ENCODE data around the gene MCC. TPM values are rescaled to one million over a fixed set of nuclear protein-coding genes. Genes with fewer than 3 reads are reported as not detected.

Gene MCC
- total RNA-seq, 4 donors from 2014 or later: 17.0 to 24.8 (median 21.0) TPM

DNA sequence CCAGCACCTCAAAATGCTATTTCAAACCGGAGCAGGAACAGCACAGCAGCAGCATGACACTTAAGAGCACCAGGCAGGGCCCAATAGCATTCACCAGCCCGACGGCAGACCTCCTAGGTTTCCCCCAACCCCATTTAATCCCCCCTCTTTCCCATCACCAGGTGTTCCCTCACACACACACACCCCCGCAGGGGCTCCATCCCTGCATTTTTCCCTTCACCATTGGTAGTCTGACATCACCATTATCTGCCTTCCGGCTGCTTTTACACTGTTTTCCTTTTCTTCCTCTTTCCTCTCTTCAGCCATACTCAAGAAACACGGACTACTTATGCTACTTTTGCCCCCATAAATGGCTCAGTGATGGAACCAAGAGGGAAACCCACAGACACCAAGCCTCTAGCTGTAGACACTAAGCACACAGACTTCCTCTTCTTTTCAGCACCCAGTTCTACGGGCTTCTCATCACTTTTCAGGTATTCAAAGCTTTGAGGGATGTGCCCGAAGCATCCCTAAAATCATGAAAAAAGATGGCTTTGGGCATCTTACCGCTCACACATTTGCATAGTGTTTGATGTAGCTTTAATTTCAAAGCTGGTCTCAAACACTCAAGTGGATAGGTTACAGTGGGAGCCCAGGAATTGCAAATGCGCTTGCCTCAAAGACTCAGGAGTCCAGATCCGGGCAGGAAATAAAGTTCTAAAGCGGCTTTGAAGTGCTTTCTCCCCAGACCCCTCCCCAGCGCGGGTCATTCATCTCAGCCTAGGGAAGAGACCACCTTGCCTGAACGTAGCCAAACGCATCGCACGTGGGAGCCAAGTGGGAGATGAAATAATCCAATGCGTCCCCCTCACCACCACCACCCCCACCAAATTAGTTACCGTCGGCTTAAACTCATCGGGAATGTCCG is 194.9 kb downstream of the MCC start:
- peak overlapping the region; percentile 83 to 94 (median 92) for H3K27ac ChIP-seq (replicated peaks in 1 of 4)
- no peaks in the 10 kb centered on the region for H3K36me3 ChIP-seq
- peak overlapping the region; percentile 80 to 97 (median 88) for H3K4me3 ChIP-seq
- DNase-seq (ENCODE audit: extremely low spot score): no peak
- WGBS: 12% methylated on average over 21 of the region's 23 CpGs
- TF ChIP-seq, protein P1, sequence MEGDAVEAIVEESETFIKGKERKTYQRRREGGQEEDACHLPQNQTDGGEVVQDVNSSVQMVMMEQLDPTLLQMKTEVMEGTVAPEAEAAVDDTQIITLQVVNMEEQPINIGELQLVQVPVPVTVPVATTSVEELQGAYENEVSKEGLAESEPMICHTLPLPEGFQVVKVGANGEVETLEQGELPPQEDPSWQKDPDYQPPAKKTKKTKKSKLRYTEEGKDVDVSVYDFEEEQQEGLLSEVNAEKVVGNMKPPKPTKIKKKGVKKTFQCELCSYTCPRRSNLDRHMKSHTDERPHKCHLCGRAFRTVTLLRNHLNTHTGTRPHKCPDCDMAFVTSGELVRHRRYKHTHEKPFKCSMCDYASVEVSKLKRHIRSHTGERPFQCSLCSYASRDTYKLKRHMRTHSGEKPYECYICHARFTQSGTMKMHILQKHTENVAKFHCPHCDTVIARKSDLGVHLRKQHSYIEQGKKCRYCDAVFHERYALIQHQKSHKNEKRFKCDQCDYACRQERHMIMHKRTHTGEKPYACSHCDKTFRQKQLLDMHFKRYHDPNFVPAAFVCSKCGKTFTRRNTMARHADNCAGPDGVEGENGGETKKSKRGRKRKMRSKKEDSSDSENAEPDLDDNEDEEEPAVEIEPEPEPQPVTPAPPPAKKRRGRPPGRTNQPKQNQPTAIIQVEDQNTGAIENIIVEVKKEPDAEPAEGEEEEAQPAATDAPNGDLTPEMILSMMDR (IDR thresholded peaks at IDR 0.05): no peak
- TF ChIP-seq EP300 (IDR thresholded peaks at IDR 0.05) (no peak), POLR2AphosphoS5 (IDR thresholded peaks at IDR 0.05) (no peak), POLR2A (IDR thresholded peaks at IDR 0.05; ENCODE audit: low read depth) (no peak)
- no peaks in the 10 kb centered on the region for H3K9me3 ChIP-seq
- peaks cover 18 to 29% (median 26%) of the 10 kb centered on the region in 4 donors for H3K4me1 ChIP-seq
- intact Hi-C loops (cut with DNase I): no loop called here
- no peaks in the 10 kb centered on the region for H3K27me3 ChIP-seq

DNA sequence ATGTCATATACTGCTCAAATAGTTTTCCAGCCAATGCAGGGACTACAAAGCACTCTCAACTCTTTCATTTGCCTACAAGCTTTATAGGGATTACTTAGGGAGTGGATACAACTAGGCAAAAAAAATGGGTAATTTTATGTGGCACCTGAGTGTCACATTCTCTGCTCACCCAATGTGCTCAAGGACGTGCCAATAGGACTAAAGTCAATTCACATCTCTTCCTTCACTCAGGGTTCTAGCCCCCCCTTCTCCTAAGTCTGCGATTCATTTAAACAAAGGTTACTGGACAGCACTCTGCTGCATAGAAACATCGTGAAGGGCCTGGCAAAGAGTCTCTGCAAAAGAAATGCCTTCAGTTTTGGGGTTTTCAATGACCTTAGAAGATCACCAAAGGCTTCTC is 195.8 kb downstream of the MCC start:
- Histone ChIP-seq H3K27ac (replicated peaks in 1 of 4) (peak overlapping the region in 1 of 4 donors; percentile 91), H3K9me3 (no peaks in the 10 kb centered on the region), H3K4me1 (peaks cover 22 to 29% (median 26%) of the 10 kb centered on the region in 4 donors), H3K4me3 (peak overlapping the region; percentile 80 to 97 (median 88)), H3K27me3 (no peaks in the 10 kb centered on the region), H3K36me3 (no peaks in the 10 kb centered on the region)
- intact Hi-C loops (cut with DNase I): no loop called here
- TF ChIP-seq POLR2A (IDR thresholded peaks at IDR 0.05; ENCODE audit: low read depth) (no peak), POLR2AphosphoS5 (IDR thresholded peaks at IDR 0.05) (no peak), EP300 (IDR thresholded peaks at IDR 0.05) (no peak)
- TF ChIP-seq, protein P1 (IDR thresholded peaks at IDR 0.05): no peak
- no peak for DNase-seq (ENCODE audit: extremely low spot score)
- 36% methylated on average over 3 of the region's 3 CpGs for WGBS

DNA sequence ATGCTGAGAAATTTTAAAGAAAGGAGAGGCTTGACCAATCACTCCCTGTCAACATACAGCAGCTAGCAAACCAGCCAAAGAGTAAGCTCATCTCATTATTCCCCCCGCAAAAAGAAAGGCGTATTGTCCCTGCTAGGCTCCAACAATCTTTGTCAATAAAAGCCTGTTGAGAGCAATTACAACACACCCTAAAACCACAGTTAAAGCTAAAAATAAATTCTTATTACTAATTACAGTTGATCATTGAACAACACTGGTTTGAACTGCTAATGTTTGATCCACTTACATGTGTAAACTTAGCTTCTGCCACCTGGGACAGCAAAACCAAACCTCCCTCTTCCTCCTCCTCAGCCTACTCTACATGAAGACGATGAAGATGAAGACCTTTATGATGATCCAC is 204.7 kb downstream of the MCC start:
- TF ChIP-seq POLR2A (IDR thresholded peaks at IDR 0.05; ENCODE audit: low read depth) (no peak), POLR2AphosphoS5 (IDR thresholded peaks at IDR 0.05) (no peak), EP300 (IDR thresholded peaks at IDR 0.05) (no peak)
- TF ChIP-seq, protein P1 (IDR thresholded peaks at IDR 0.05): no peak
- 96% methylated on average over 3 of the region's 3 CpGs for WGBS
- Histone ChIP-seq H3K9me3 (no peaks in the 10 kb centered on the region), H3K4me3 (no peak overlapping the region), H3K27ac (replicated peaks in 1 of 4) (no peak overlapping the region), H3K36me3 (no peaks in the 10 kb centered on the region), H3K4me1 (peaks cover 24 to 41% (median 26%) of the 10 kb centered on the region in 4 donors), H3K27me3 (no peaks in the 10 kb centered on the region)
- intact Hi-C loops (cut with DNase I): no loop called here
- no peak for DNase-seq (ENCODE audit: extremely low spot score)

DNA sequence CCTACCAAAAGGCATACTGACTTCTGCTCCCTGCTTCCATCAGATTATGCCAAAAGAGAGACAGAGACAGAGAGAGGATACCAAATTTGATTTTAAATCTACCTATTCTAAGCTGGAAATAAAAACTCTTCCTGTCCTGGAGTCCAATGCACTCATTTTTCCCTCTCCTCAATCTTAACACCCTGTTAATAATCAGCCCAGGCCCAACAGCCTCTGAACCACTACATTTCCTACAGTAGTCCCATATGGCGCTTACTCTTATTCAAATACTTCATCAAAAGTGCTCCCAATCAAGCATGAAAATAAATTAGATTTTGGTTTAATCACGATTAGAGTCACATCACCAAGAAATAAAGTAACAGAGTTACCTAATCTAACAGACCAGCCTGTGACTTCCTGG is 205.8 kb downstream of the MCC start:
- H3K4me3 ChIP-seq: no peak overlapping the region
- H3K36me3 ChIP-seq: no peaks in the 10 kb centered on the region
- TF ChIP-seq EP300 (IDR thresholded peaks at IDR 0.05) (no peak), POLR2A (IDR thresholded peaks at IDR 0.05; ENCODE audit: low read depth) (no peak), POLR2AphosphoS5 (IDR thresholded peaks at IDR 0.05) (no peak)
- TF ChIP-seq, protein P1 (IDR thresholded peaks at IDR 0.05): no peak
- no peak for DNase-seq (ENCODE audit: extremely low spot score)
- no peaks in the 10 kb centered on the region for H3K9me3 ChIP-seq
- 73% methylated on average over 2 of the region's 2 CpGs for WGBS
- no peaks in the 10 kb centered on the region for H3K27me3 ChIP-seq
- intact Hi-C loops (cut with DNase I): no loop called here
- H3K27ac ChIP-seq (replicated peaks in 1 of 4): no peak overlapping the region
- peaks cover 24 to 37% (median 26%) of the 10 kb centered on the region in 4 donors for H3K4me1 ChIP-seq
